ENCODE results near the gene BAD. TPM values are rescaled to one million over a fixed set of nuclear protein-coding genes. Genes with fewer than 3 reads are reported as not detected.
A peak's percentile ranks its signal among the peaks of the same experiment; 100 is the strongest.

Gene BAD
- total RNA-seq, 1 experiment from 2014 or later = 50.5 TPM

DNA sequence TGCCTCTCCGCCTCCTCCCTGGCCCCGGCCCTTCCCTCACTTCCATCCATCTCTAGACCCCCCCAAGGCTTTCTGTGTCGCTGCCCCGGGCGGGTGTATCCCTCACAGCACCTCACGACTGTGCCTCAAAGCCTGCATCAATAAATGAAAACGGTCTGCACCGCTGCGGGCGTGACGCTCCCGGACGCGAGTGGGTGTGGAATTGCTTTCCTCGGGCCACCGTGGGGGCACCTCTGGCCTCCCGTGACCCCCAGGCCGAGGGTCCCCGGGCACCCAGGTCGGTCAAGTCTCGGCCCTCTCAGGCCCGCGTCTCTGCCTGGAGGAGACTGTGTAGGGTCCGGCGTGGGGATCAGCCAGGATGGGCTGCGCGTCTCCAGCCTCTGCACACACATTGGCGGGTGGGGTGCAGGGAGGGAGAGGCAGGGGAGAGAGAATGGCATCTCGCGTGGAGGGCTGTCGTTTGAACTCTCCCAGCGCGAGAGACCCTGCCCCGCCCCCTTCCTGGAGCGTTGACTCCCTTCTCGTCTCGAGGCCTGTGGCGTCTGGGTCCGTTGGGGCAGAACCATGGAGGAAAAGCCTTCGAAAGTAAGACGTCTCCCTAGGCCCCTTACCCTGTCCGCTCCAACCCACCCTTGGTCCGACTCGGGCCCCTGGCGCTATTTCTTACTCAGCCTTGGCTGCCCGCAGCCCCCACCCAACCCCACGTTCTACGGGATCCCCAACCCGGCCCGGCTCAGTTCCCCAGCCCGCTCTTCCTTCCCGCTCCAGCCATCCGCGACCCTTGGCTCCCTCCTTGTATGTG is 15.6 kb upstream of the BAD start, which contains the start of gene CATSPERZ:
CATSPERZ (plus strand) TSS at position 512 of the 802 bp plus-strand sequence; CDS start at position 565, 53 bp downstream.
- Histone ChIP-seq H3K27me3 (replicated peaks; ENCODE audit: control insufficient read depth, insufficient read depth, low read length) (peaks cover 2% of the 10 kb centered on the region), H3K4me3 (ENCODE audit: low read depth, low read length) (peak within 1 kb of the TSS; percentile 86), H3K4me1 (peaks cover 10% of the 10 kb centered on the region), H3K9me3 (no peaks in the 10 kb centered on the region), H3K36me3 (ENCODE audit: control insufficient read depth, insufficient read depth, low read length) (no peaks in the 10 kb centered on the region)
- Mint-ChIP-seq H3K36me3 (ENCODE audit: insufficient read depth, unreplicated experiment) (peaks cover 13% of the 10 kb centered on the region), H3K4me1 (ENCODE audit: low read depth, unreplicated experiment) (peaks cover 9% of the 10 kb centered on the region), H3K9me3 (ENCODE audit: unreplicated experiment) (no peaks in the 10 kb centered on the region), H3K4me3 (ENCODE audit: unreplicated experiment) (peak within 1 kb of the TSS; percentile 81), H3K27ac (ENCODE audit: unreplicated experiment) (peak within 1 kb of the TSS; percentile 76), H3K27me3 (ENCODE audit: insufficient read depth, unreplicated experiment) (peaks cover 8% of the 10 kb centered on the region)
- TF ChIP-seq CTCF (IDR thresholded peaks at IDR 0.05; ENCODE audit: insufficient read depth in 1 of 2, low read depth in 1 of 2, low read length in 1 of 2, severe bottlenecking in 1 of 2, unreplicated experiment in 1 of 2) = no peak
- ChIA-PET CTCF (interaction anchor here (0.6 to 5.8 kb wide), 16 partner anchors 10 to 777 kb away, joined by 3 to 61 read pairs (median 4); partner anchors contain the start of genes BAD, FKBP2, PPP1R14B and PRDX5), POLR2A (interaction anchor here (0.8 to 1.5 kb wide), 3 partner anchors 18 to 59 kb away, joined by 3 to 6 read pairs (median 5); partner anchors contain the start of genes FKBP2, PRDX5 and TRMT112)
- DNase-seq = no peak
- intact Hi-C loops (cut with micrococcal nuclease; ENCODE audit: unreplicated experiment) = no loop called here
- no TSS peak for BruUV-seq (replicated peaks)

GRCh38 chr11:64298966-64299846 is 14.7 kb upstream of the BAD start:
- Mint-ChIP-seq H3K4me1 (ENCODE audit: low read depth, unreplicated experiment) (peaks cover 6% of the 10 kb centered on the region), H3K27me3 (ENCODE audit: insufficient read depth, unreplicated experiment) (peaks cover 10% of the 10 kb centered on the region), H3K9me3 (ENCODE audit: unreplicated experiment) (no peaks in the 10 kb centered on the region), H3K27ac (ENCODE audit: unreplicated experiment) (no peak overlapping the region), H3K4me3 (ENCODE audit: unreplicated experiment) (peak overlapping the region; percentile 81), H3K36me3 (ENCODE audit: insufficient read depth, unreplicated experiment) (peaks cover 5% of the 10 kb centered on the region)
- no peak for TF ChIP-seq CTCF (IDR thresholded peaks at IDR 0.05; ENCODE audit: insufficient read depth in 1 of 2, low read depth in 1 of 2, low read length in 1 of 2, severe bottlenecking in 1 of 2, unreplicated experiment in 1 of 2)
- H3K36me3 ChIP-seq (ENCODE audit: control insufficient read depth, insufficient read depth, low read length) = no peaks in the 10 kb centered on the region
- POLR2A ChIA-PET = interaction anchor here (0.6 kb wide), 1 partner anchor 83 kb away, joined by 4 read pairs; no protein-coding TSS in a partner anchor
- no peaks in the 10 kb centered on the region for H3K9me3 ChIP-seq
- peaks cover 10% of the 10 kb centered on the region for H3K4me1 ChIP-seq
- no peak for DNase-seq
- peaks cover 2% of the 10 kb centered on the region for H3K27me3 ChIP-seq (replicated peaks; ENCODE audit: control insufficient read depth, insufficient read depth, low read length)
- CTCF ChIA-PET = no interaction called here
- H3K4me3 ChIP-seq (ENCODE audit: low read depth, low read length) = peak overlapping the region; percentile 86; the same call in 1 of the 2 replicates
- intact Hi-C loops (cut with micrococcal nuclease; ENCODE audit: unreplicated experiment) = no loop called here
- no TSS peak for BruUV-seq (replicated peaks)

All from Caco-2 (cell line).